HCT116 (cell line): ENCODE measurements around the gene ANGEL1. TPM values are rescaled to one million over a fixed set of nuclear protein-coding genes. Genes with fewer than 3 reads are reported as not detected.

Experiments used
- ATAC-seq: fragments of 200-7000 bp; cut with Tn5 transposase; 2 replicates; pipeline ENCODE4 v1.9.1; 2020; ENCODE audit warnings: mild to moderate bottlenecking, moderate library complexity
- BruUV-seq: library from RNA; stranded (reverse); fragments of 400-500 nt; replicated peaks from 2 replicates; lab custom pipeline; 2021; lab: Mats Ljungman, UMichigan
- CTCF ChIA-PET: fragments of 300-600 bp; sonication (Branson Sonifier 250); formaldehyde crosslinking; loops from one replicate; lab custom pipeline; 2021; ENCODE audit warnings: antibody characterized with exemption; lab: Charles Lee
- POLR2A ChIA-PET: fragments of 300-600, 350-600 bp; sonication (Branson Sonifier 250); formaldehyde crosslinking; loops from one replicate; lab custom pipeline; 2021; ENCODE audit warnings: antibody characterized with exemption; lab: Charles Lee
- RAD21 ChIA-PET, 2 experiments: fragments of 300-600 bp; sonication (Branson Sonifier 250); formaldehyde crosslinking; loops; one replicate each; lab custom pipeline; 2023; ENCODE audit warnings: low total read pairs in 2 of 2; ENCODE audit not compliant: uncharacterized antibody in 2 of 2, unreplicated experiment in 2 of 2, low non-redundant PET in 1 of 2; lab: Charles Lee
- DNase-seq: peaks from one replicate; pipeline ENCODE4 v3.0.0-alpha.2; 2010; ENCODE audit warnings: low read depth, low spot score
- H2AFZ ChIP-seq: fragments of 200-600 bp; shearing (Covaris generic), sonication (generic); 2 replicates; pipeline ENCODE4 v1.6.1; 2017; ENCODE audit warnings: low read depth, mixed run types, mixed read lengths, antibody characterized with exemption, low read length; ENCODE audit not compliant: poor library complexity, severe bottlenecking
- H3K27ac ChIP-seq: 2 replicates; pipeline ENCODE4 v1.5.1; 2012; ENCODE audit warnings: low read depth, low read length
- H3K27me3 ChIP-seq: fragments of 200-600 bp; sonication (generic); 2 replicates; pipeline ENCODE4 v1.6.1; 2016; ENCODE audit warnings: mixed run types, low read length, mixed read lengths; ENCODE audit not compliant: insufficient read depth
- H3K36me3 ChIP-seq, 2 experiments: fragments of 200-500 bp in 1 of 2; fragments of 200-600 bp in 1 of 2; sonication (Bioruptor generic) in 1 of 2; sonication (generic) in 1 of 2; 2 replicates each; pipeline versions ENCODE4 v1.5.1 to v1.6.1; 2014 to 2016; ENCODE audit warnings: low read length in 2 of 2, inconsistent platforms in 1 of 2, mixed read lengths in 1 of 2, mixed run types in 1 of 2; ENCODE audit not compliant: insufficient read depth in 2 of 2, control insufficient read depth in 1 of 2
- H3K4me1 ChIP-seq, 2 experiments: fragments of 200-600 bp in 1 of 2; sonication (generic) in 1 of 2; 2 replicates each; pipeline versions ENCODE4 v1.5.1 to v1.6.1; 2012 to 2017; ENCODE audit warnings: low read length in 2 of 2, inconsistent platforms in 1 of 2, mild to moderate bottlenecking in 1 of 2, mixed read lengths in 1 of 2, mixed run types in 1 of 2, moderate library complexity in 1 of 2; ENCODE audit not compliant: insufficient read depth in 2 of 2, control insufficient read depth in 1 of 2
- H3K4me2 ChIP-seq: fragments of 200-600 bp; sonication (generic); 2 replicates; pipeline ENCODE4 v1.6.1; 2017; ENCODE audit warnings: mixed run types, low read length, mixed read lengths
- H3K4me3 ChIP-seq, 2 experiments: fragments of 200-600 bp in 1 of 2; sonication (generic) in 1 of 2; replicated peaks in 1 of 2; 2 replicates each; pipeline ENCODE4 v1.5.1; 2011 to 2016; ENCODE audit warnings: low read length in 2 of 2, control low read depth in 1 of 2, low read depth in 1 of 2, mild to moderate bottlenecking in 1 of 2, mixed read lengths in 1 of 2, mixed run types in 1 of 2
- H3K79me2 ChIP-seq: fragments of 200-600 bp; sonication (generic); 2 replicates; pipeline ENCODE4 v1.6.1; 2017; ENCODE audit warnings: mild to moderate bottlenecking, mixed run types, low read length, moderate library complexity, mixed read lengths; ENCODE audit not compliant: insufficient read depth
- H3K9ac ChIP-seq: fragments of 200-600 bp; sonication (generic); 2 replicates; pipeline ENCODE4 v1.6.1; 2016; ENCODE audit warnings: low read length, mixed read lengths
- H3K9me2 ChIP-seq: fragments of 200-600 bp; sonication (generic), shearing (Covaris generic); 2 replicates; pipeline ENCODE4 v1.6.1; 2017; ENCODE audit warnings: mixed run types, mild to moderate bottlenecking, moderate library complexity; ENCODE audit not compliant: insufficient read depth
- H3K9me3 ChIP-seq, 2 experiments: fragments of 200-500 bp in 1 of 2; fragments of 200-600 bp in 1 of 2; sonication (Bioruptor generic) in 1 of 2; sonication (generic) in 1 of 2; 2 replicates each; pipeline ENCODE4 v1.6.1; 2014 to 2017; ENCODE audit warnings: low read length in 2 of 2, mixed read lengths in 2 of 2, inconsistent platforms in 1 of 2, low read depth in 1 of 2, mild to moderate bottlenecking in 1 of 2, mixed run types in 1 of 2, moderate library complexity in 1 of 2; ENCODE audit not compliant: control insufficient read depth in 1 of 2, insufficient read depth in 1 of 2
- H4K20me1 ChIP-seq: fragments of 200-600 bp; sonication (generic), shearing (Covaris generic); 2 replicates; pipeline ENCODE4 v1.6.1; 2017; ENCODE audit warnings: mixed run types, mild to moderate bottlenecking, moderate library complexity; ENCODE audit not compliant: insufficient read depth
- CBX3 ChIP-seq: IDR thresholded peaks from 2 replicates; pipeline ENCODE4 v1.6.1; 2012; ENCODE audit warnings: low read depth
- EZH2 ChIP-seq: fragments of 200-600 bp; sonication (generic); IDR thresholded peaks from 2 replicates; pipeline ENCODE4 v1.6.1; 2017; ENCODE audit warnings: antibody characterized with exemption, mixed run types
- EZH2phosphoT487 ChIP-seq: fragments of 200-600 bp; IDR thresholded peaks from 2 replicates; pipeline ENCODE4 v1.6.1; 2018; ENCODE audit warnings: antibody characterized with exemption, borderline replicate concordance
- JUND ChIP-seq: IDR thresholded peaks from 2 replicates; pipeline ENCODE4 v1.6.1; 2012
- RAD21 ChIP-seq: IDR thresholded peaks from 2 replicates; pipeline ENCODE4 v1.6.1; 2012; ENCODE audit warnings: low read depth, mild to moderate bottlenecking
- SIN3A ChIP-seq: IDR thresholded peaks from 2 replicates; pipeline ENCODE4 v1.6.1; 2012; ENCODE audit warnings: low read depth
- SRF ChIP-seq: IDR thresholded peaks from 2 replicates; pipeline ENCODE4 v1.6.1; 2012; ENCODE audit warnings: low read depth
- TCF7L2 ChIP-seq: IDR thresholded peaks from 2 replicates; pipeline ENCODE4 v1.7.0; 2011; ENCODE audit warnings: borderline replicate concordance, inconsistent platforms; ENCODE audit not compliant: insufficient read depth, insufficient read length; ENCODE audit errors: extremely low read depth
- ZBTB33 ChIP-seq: IDR thresholded peaks from 2 replicates; pipeline ENCODE4 v1.6.1; 2011; ENCODE audit warnings: mild to moderate bottlenecking, low read length, moderate library complexity; ENCODE audit not compliant: insufficient replicate concordance; ENCODE audit errors: extremely low read depth
- intact Hi-C: fragments of 100-400 bp; cut with micrococcal nuclease; formaldehyde crosslinking; loops from 2 replicates; pipeline ENCODE4 v1.10.0; 2022
- total RNA-seq: library from RNA; stranded (reverse); gene quantifications from one replicate; pipeline ENCODE4 v1.2.1, GENCODE V29; 2021; ENCODE audit not compliant: unreplicated experiment
- TF ChIP-seq, protein P1 (sequence below), 3 experiments: fragments of 200-600 bp in 1 of 3; sonication (generic) in 1 of 3; IDR thresholded peaks in 2 of 3; conservative IDR thresholded peaks in 1 of 3; 2 replicates each; pipeline ENCODE4 v1.5.1; 2012 to 2017; ENCODE audit warnings: low read depth in 2 of 3, low read length in 2 of 3, antibody characterized with exemption in 1 of 3, borderline replicate concordance in 1 of 3, control low read depth in 1 of 3, mild to moderate bottlenecking in 1 of 3, mixed read lengths in 1 of 3, mixed run types in 1 of 3, moderate library complexity in 1 of 3; ENCODE audit not compliant: insufficient read depth in 1 of 3
- TF ChIP-seq, protein P2 (sequence below): IDR thresholded peaks from 2 replicates; pipeline ENCODE4 v1.6.1; 2012

The ANGEL1 gene
- total RNA-seq, 1 experiment from 2014 or later, result 20.6 TPM

DNA sequence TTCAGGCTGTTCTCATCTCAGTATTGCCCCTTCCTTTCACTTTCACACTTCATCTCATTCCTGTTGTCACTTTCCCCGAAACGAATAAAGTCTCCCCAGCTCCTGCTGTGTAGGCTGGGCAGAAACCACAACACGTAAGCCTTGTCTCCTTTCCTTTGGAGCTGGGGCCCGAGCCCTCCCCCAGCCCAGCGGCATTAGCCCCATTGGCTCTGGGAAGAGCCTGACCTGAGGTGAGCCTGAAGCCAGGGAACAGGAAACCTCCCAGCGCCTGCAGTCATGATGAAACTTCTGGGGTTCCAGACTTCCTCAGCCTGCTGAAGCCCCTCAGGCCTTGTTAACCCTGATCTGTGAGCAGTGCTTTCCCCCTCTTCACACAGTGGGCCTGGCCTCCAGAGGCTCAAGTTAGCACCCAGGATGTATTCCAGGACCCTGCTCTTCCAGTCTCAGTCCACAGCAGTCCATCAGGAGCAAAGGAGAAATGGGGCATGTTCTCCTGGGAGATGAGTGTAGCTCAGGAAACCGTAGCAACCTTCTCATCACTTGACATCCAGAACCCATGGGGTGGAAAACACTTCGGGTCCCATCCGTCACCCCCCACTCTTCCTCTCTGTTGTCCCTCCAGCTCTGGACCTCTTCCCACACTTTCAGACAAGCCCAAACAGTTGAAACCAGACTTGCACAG lies 29.7 kb downstream of the ANGEL1 start (continued):
- TF ChIP-seq TCF7L2 (no peak), EZH2phosphoT487 (no peak), JUND (no peak)
- TF ChIP-seq, protein P1, sequence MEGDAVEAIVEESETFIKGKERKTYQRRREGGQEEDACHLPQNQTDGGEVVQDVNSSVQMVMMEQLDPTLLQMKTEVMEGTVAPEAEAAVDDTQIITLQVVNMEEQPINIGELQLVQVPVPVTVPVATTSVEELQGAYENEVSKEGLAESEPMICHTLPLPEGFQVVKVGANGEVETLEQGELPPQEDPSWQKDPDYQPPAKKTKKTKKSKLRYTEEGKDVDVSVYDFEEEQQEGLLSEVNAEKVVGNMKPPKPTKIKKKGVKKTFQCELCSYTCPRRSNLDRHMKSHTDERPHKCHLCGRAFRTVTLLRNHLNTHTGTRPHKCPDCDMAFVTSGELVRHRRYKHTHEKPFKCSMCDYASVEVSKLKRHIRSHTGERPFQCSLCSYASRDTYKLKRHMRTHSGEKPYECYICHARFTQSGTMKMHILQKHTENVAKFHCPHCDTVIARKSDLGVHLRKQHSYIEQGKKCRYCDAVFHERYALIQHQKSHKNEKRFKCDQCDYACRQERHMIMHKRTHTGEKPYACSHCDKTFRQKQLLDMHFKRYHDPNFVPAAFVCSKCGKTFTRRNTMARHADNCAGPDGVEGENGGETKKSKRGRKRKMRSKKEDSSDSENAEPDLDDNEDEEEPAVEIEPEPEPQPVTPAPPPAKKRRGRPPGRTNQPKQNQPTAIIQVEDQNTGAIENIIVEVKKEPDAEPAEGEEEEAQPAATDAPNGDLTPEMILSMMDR (IDR thresholded peaks at IDR 0.05 in 2 of 3, conservative IDR thresholded peaks at IDR 0.05 in 1 of 3; ENCODE audit: borderline replicate concordance in 1 of 3, insufficient read depth in 1 of 3, low read depth in 2 of 3, low read length in 2 of 3), result no peak
- TF ChIP-seq, protein P2, sequence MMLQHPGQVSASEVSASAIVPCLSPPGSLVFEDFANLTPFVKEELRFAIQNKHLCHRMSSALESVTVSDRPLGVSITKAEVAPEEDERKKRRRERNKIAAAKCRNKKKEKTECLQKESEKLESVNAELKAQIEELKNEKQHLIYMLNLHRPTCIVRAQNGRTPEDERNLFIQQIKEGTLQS, result no peak

- H3K36me3 ChIP-seq, result peaks cover 11 to 12% of the 10 kb centered on the region in 2 experiments; a peak in 3 of 4 replicates
- no peak overlapping the region for H3K9ac ChIP-seq
- no peaks in the 10 kb centered on the region for H3K4me1 ChIP-seq
- ChIA-PET CTCF (no interaction called here), RAD21 (no interaction called here), POLR2A (no interaction called here)
- intact Hi-C loops, result no loop called here
- H4K20me1 ChIP-seq, result no peaks in the 10 kb centered on the region
- no peaks in the 10 kb centered on the region for H3K9me2 ChIP-seq
- H3K27me3 ChIP-seq, result no peaks in the 10 kb centered on the region
- H3K27ac ChIP-seq, result no peak overlapping the region
- no peak overlapping the region for H2AFZ ChIP-seq
- H3K79me2 ChIP-seq, result no peaks in the 10 kb centered on the region
- H3K4me3 ChIP-seq, result no peak overlapping the region
- DNase-seq (no peak), ATAC-seq (no peak)
- no peaks in the 10 kb centered on the region for H3K9me3 ChIP-seq
- BruUV-seq, result no TSS peak
- no peak overlapping the region for H3K4me2 ChIP-seq
- TF ChIP-seq CBX3, result no peak
- TF ChIP-seq RAD21, result no peak
- no peak for TF ChIP-seq SIN3A
- TF ChIP-seq ZBTB33, result no peak
- no peak for TF ChIP-seq SRF
- no peak for TF ChIP-seq EZH2
- TF ChIP-seq, protein P2, result no peak
- TF ChIP-seq, all 23 proteins: peak for 0
These were observed 30.4 kb downstream of the ANGEL1 start for GRCh38 chr14:76782115-76782884.
